Measurements from ENCODE around the gene PTPRE.
"Not testable (repeated sequence)": the region's sequence is repeated elsewhere in the genome, so short reads cannot be mapped to it uniquely, and the experiment has no call there.

The PTPRE gene

DNA sequence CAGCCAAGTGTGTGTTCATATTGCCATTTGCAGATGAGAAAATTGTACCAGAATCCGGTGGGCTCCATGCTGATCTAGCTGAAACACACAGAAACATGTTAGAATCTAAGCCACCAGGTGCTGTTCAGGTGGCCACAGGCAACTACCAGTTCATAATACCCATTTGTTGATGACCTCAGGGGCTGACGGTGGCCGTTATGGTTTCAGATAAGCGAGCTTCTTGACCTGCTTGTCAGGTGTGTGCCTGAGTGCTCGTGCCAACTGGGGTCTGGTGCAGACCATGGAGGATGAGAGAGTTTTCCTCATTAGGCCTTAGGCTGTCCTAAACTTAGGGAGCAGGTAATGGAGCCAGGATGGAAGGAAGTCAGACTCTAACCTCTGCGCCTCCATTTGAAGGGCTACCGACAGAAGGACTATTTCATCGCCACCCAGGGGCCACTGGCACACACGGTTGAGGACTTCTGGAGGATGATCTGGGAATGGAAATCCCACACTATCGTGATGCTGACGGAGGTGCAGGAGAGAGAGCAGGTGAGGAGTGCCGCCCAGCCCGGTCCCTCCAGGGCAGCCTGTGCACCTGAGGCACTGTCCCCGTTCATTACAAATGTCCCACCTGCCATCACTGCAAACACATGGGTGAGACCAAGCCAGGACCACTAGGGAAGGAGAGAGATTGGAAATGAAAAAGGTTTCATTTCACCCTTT, 166.2 kb downstream of the PTPRE start:
- DNase-seq (ENCODE audit: low spot score) = no peak

DNA sequence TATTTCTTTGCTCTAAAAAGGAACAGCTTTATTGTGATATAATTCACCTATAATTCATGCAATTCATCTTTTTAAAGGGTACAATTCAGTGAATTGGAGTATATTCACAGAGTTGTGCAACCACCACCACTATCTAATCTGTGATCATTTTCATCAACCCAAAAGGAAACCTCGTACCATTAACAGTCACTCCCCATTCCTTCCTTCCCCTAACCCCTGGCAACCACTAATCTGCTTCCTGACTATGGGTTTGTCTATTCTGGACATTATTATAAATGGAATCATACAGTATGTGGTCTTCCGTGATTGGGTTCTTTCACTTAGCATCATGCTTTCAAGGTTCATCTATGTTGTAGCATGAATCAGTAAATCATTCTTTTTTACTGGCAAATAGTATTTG, 167.0 kb downstream of the PTPRE start:
- no peak for DNase-seq (ENCODE audit: low spot score)

DNA sequence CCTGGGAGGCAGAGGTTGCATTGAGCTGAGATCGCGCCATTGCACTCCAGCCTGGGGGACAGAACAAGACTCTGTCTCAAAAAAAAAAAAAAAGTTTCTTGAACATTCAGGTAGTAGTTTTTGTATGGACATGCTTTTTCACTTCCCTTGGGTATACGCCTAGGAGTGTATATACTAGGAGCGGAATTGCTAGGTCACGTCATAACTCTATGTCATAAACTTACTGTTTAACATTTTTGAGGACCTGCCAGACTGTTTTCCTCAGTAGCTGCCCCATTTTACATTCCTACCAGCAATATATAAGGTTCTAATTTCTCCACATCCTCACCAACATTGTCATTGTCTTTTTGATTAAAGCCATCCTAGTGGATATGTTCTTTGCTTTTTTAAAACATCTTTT, 167.7 kb downstream of the PTPRE start:
- no peak for DNase-seq (ENCODE audit: low spot score)

DNA sequence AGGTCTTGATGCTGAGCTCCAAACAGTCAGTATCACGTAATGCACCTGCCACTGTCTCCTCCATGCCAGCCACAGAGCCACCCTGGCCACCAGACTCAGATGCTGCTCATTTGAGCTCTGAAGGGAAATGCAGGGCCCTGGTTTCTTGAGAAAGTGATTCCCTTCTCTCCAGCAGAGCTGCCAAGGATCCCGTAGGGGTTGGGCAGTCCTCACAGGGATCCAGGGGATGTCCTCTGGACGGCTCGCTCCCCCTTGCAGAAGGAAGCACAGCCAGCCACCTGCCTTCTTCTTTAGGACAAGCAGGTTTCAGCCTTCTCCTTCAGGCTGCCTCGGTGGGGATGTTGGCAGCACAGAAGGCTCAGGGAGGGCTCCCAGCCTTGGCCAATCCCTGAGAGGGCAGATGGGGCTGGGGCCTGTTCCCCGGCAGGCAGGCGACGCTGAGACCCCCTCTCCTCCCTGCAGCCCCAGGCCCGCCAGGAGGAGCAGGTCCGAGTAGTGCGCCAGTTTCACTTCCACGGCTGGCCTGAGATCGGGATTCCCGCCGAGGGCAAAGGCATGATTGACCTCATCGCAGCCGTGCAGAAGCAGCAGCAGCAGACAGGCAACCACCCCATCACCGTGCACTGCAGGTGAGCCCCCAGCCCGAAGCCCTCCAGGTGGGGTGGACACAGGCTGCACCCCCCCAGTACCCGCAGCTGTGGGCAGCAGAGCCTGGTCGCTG, 170.4 kb downstream of the PTPRE start:
- DNase-seq (ENCODE audit: low spot score) = no peak

DNA sequence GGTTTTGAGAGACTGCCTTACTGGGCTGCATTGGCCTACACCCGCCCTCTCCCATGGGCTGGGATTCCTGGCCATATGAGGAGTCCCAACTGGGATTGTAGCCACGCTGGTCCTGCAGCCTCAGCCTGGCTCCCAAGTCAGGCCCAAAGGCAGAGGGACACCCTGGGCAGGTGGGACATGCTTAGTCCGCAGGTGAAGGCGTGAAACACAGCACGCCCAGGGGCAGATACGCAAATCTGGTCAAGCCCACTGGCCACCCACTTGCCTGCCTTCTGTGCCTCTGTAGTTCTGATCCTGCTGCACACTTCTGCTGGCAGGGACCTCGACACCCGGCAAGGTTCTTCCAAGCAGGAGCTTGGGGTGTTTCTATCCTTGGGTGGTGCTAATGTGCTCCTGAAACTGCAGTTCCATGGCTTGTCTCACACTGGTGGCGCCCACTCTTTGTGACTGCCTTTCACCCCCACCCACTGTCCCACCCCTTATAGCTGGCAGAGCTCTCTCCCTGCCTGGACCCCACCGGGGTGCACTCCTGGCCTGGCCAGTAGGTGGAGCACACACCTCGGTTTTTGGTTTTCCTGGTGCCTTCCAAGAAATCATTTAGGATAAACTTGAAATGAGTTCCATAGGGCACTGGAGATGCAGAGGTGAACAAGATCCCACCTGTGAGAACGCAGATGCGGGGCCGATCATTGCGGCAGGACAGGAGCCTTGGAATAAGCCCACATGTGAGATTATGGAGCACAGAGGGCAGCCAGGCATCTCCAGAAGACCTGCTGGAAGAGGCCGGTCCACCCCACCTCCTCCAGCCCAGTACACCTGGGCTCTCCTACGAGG, 171.4 kb downstream of the PTPRE start:
- DNase-seq (ENCODE audit: low spot score) = peak; percentile 27

DNA sequence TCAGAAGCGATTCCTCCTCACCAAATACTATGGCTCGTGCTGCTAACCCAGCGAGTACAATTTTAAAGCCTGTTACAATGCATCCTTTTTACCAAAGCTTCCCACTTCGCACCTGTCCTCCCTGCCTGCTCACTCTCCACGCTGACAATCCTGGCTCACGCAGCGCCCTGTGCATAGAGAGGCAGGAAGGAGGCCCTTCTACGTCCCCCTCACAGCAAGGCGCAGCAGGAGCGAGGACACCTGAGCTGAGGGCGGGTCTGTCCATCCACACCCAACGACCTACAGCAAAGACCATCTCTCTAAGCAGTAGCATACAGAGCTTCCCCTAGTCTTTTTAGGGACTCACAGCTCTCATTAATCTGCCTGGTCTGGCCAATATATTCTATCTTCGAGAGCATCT, 173.3 kb downstream of the PTPRE start:
- no peak for DNase-seq (ENCODE audit: low spot score)

DNA sequence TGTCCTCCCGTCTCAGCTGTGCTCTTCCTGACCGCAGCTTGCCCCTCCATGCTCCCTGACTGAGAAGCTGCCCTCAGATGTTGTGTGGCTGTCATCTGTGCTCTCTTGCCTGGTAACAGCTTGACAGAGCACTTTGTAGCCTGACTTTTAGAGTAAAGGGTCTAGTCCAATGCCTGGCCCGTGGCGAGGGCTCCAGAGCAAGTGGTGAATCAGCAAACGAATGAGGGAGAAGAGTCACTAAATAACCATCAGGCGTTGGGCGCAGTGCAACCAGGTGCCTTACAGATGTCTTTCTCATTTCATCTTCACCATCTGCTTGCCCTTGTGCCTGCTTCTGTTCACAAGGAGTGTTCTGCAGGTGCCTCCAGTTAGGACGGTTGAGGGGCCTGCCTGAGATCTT, 173.7 kb downstream of the PTPRE start:
- DNase-seq (ENCODE audit: low spot score) = no peak

DNA sequence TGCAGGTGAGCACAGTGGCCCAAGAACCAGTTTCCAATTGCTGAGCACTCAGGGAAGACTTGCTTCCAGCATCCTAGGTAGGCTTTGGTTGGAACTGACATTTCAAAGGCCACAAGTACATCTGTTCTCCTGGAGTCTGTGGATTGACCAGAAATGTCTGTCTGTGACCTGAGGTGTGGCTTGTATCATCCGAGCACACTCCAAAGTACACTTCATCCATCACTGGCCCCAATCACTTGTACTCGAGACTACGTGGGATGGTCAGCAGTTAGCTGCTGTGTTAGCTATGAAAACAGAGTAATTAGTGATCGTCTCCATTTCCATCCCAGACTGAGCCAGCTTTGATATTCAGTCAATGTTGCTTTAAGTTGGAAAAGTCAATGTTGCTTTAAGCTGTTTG, 174.3 kb downstream of the PTPRE start:
- DNase-seq (ENCODE audit: low spot score) = no peak

DNA sequence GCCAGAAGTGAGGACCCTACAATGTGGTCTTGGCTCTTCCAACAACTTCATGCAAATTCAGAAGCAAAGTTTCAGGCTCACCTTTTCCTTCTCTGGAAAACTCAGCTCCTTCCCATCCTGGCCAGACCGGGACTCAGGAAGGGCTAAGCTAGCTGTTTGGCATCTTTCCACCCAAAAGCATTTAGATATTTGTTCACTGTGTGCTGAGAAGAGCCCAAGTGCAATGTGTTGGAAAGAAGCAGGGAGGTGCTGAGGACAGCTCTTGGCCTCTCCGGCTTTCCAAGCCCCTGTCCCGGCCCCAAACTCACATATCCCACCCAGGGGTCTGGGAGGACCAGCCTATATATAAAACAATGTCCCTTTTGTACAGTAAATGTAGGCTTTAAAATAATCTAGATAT, 174.8 kb downstream of the PTPRE start:
- DNase-seq (ENCODE audit: low spot score) = no peak

DNA sequence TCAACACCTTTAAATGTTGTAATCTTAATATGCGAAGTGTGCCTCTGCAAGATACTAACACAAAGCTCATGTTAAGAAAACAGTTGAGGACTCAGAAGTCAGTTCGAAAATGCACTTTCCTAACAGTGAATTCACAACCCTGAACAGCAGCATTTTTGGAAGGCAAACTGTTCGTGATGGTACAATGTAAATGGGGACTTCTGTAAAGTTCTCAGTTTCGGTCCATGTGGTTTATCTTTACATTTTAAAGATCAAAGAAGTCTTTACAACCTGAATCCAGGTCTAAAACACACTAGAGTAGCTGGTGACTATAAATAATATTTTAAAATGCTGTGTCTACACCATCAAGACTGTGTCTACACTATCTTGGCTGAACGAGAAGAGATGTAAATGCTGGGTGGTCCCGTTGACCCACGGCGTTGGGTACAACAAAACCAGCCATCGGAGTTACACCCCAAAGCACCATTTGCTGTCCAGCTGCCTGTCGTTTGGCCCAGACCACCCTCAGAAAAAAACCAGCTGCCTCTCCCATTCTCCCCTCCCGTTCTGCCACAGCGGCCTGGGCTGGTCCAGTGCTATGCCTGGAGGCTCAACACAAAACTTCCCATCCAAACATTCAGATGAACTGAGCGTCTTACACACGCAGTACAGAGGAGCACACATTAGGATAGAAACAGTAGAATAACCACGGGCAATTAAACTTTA, 176.4 kb downstream of the PTPRE start:
- no peak for DNase-seq (ENCODE audit: low spot score)

DNA sequence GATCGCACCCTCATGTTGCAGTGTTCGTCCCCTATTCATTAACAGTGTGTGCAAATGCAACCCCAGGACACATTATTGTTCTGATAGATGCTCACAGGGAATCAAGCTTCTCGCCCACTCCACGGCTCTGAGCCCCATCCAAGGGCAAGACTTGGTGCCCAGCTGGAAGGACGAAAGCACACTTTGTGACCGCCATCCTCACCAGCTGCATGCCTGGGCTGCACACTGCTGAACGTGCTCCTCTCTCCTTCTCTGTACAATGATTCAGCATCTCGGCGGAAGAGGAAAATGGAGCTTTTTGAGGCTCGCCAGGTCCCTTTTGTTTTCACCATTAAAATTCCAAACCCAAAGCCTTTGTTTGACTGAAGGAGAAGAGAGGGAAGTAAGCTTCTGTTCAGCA, 177.5 kb downstream of the PTPRE start:
- DNase-seq (ENCODE audit: low spot score) = no peak

DNA sequence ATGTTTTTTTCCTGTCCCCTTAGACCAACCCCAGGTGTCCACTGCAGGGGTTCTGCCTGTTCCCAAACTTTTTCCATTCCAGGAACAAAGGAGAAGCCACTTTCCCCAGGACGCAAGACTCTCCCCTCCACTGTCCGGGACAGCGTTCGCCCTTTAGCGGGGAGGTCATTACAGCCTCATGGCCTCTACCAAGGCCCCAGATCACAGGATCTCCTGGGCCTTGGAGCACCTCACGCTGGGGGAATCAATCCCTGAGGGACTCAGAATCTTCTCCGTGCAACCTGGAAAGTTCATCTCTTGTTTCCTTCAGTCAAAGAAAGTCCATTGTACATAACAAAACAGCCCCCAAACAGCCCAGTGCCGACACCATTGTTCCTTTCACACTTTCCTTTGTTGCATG, 178.1 kb downstream of the PTPRE start:
- no peak for DNase-seq (ENCODE audit: low spot score)

DNA sequence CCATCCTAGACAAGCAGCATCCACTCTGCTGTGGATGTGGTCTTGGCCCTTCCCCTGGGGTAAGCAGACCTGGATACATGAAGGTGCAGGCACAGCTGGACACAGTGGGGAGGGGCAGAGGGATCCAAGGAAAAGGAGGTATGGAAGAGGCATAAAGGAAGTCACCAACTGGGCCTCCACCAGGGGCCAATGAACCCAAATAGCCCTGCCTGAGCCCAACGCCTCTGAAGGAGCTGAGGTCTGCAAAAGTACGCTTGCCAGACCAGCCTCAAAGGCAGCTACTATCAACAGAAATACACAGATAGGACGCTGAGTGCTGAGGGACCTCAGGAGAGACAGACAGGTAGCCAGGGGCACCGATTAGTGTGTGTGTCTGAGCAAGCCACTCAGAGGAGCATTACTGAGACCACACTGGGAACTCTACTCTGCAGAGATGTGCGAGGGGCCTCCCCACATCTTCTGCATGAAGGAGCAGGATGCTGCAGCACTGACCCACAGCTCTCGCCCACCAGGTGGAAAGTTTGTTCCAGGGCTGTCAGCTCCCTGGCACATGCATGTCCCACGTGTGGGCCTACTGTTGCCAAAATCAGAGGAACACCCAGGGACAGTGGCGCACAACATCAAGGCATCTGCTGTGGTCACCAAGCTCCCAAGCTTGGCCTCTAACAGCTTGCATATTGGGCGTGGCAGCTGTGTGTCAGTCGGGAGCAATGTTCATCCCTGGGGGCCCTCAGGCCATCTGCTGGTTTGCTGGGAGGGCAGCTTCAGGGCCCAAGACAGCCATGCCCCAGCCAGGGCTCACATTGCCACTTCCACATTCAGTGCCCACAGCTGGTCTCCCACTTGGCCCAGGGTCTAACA, 179.3 kb downstream of the PTPRE start:
- no peak for DNase-seq (ENCODE audit: low spot score)

DNA sequence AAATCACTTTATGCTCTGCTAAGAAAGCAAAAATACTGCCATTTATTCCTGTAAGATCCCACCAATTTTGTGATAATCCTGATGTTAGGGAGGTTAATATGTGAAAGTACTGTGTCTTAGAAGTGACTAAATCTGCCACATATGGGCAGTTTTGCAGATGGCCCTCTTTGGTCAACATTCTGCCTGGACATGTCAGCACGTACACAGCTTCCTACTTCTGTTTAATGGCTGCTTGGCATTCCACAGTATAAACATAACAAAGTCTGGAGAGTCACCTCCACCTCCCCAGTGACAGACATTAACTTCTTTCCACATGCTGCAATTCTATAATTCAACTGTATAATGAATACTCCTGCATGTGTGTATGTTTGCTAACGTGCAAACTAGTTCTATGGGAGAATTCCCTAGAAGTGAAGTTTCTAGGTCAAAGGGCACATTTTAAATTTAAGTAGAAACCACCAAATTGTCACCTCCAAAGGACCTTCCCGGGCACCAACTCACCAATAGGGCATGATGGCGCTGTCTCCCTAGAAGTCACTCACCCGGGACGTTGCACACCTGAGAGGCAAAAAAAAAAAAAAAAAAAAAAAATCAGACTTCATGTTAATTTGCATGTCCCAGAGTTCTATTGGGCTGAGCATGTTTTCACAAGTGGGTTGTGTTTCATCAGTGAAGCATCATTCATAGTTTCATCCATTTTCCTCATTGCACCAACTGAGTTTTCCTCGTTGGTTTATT, 180.4 kb downstream of the PTPRE start:
- no peak for DNase-seq (ENCODE audit: low spot score)

DNA sequence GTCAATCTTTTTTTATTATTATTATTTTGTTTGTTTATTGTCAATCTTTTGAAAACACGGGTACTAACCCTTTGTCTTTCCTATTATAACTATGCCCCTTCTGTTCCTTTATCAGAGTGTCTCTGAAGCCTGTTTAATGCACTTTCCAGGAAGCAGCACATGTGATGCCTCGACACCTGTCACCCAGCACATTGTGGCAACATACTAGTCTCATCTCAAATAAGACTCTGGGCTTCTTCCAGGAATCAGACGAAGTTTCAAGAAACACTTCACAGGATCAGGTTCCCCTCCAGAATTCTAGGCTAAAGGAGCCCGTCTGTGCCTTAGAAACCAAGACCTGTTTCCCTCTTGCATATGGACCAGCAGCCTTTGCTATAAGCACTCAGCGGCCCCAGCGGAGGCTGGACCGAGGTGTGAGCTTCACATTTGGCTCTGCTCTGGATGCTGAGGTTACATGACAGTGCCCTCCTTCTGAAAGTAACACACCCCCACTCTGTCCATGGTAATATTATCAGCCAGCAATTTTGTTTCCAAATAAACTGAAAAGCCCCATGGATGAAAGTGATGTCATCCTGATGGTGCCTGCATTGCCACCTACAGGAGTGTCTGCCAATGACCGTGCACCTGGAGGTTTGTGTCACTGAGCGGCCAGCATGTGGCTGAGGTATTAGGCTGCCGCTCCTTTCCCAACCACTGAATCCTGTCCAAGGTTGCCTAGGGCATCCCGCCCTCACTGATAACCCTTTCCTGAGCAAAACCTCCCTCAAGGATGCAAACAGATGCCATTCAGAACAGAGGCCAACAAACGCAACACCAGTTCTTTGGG, 181.2 kb downstream of the PTPRE start:
- no peak for DNase-seq (ENCODE audit: low spot score)

DNA sequence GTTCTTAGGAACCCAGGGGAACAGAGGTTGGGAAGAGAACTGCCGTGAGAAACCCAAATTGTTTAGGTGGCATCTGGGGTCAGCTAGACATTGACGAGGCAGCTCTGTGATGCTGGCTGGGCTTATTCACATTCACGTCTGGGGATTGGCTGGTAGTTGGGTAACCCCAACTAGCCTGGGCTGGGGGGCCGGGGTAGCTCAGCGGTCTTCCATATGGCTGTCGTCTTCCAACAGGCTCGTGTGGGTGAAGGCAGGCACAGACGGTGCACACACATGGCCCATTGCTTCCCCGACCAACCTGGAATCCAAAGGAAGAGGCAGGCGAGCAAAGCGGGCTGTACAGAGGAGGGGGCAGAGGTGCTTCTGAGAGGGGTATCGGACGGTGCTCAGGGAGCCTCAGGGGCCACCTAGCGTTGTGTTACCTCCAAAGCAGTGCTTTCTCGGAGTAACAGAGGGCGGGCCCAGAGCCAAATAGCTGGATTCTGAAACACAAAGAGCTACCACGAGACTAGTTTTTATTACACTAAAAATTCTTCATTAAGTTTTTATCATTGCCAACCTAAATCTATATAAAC, 184.8 kb downstream of the PTPRE start:
- DNase-seq (ENCODE audit: low spot score) = no peak

DNA sequence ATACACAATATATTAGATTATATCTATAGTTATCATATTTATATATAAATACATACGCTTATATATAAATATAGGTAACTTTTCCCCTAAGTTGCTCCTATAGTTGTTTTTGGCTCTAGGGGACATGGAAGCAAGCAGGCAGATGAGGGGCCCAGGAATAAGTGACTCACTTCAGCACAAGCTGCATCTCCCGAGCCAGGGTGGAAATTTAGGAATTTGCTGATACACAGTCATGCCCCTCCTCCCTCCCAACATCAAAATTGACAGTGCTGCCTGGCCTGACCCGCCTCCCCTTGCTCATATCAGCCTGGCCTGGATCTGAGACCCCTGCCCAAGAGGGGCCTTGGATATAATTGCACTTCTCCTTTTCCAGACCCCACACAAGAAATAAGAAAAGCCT, 185.6 kb downstream of the PTPRE start:
- no peak for DNase-seq (ENCODE audit: low spot score)

DNA sequence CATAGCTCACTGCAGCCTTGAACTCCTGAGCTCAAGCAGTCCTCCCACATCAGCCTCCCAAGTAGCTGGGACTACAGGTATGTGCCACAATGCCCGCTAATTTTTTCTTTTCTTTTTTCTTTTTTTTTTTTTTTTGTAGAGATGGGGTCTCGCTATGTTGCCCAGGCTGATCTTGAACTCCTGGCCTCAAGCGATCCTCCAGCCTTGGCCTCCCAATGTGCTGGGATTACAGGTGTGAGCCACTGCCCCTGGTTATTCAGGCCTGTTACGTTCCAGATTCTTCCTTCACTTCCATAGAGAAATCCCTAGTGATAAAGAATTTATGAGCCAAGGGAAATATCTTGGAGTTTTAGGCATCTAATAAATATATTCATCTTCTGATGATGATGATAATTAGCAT, 187.7 kb downstream of the PTPRE start:
- DNase-seq (ENCODE audit: low spot score) = not testable (repeated sequence)

DNA sequence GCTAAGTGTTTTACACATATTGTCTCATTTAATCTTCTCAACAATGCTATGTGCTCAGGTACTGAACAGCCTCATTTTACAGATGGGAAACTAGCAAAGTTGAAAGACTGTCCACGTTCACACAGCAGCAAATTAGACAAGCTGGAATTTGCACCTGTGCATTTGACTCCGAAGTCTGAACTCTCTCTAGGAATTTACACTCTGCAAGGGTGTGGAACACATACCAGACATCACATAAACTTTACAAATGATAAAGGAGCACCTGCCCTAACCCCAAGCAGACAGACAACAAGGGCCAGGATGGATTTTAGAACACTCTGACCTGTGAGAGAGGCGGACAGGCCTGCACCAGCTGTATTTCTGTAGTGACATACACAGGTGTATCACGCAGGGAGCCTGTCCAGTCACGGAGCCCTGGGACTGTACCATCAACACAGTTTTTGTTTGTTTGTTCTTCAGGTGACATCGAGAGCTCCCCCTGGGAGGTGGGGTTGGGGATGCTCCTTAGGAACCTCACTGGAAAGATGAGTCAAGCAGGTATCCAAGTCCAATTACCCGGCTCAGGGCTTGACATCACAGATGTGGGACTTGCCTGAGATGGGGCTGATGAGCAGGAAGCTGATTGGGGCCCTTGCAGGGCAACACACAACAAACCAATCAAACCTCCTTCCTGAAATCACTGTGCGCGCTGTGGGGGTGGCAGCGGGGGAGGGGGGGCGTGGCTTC, 188.3 kb downstream of the PTPRE start:
- DNase-seq (ENCODE audit: low spot score) = peak; percentile 72

Measured in CD4-positive, alpha-beta T cell treated with Interleukin-6 at 100 ng/mL for 8 hours (primary cell).